ENCODE measurements around the gene LYRM7. TPM values are rescaled to one million over a fixed set of nuclear protein-coding genes. Genes with fewer than 3 reads are reported as not detected.

The LYRM7 gene
- total and polyA plus RNA-seq, 7 donors = 11.3 to 31.0 (median 24.2) TPM

- H3K27me3 ChIP-seq (ENCODE audit: insufficient read depth in 3 of 3, low read length in 2 of 3) = no peaks in the 10 kb centered on the region
- intact Hi-C loops (cut with DNase I) = no loop called here
- H3K4me3 ChIP-seq = no peak overlapping the region
- ATAC-seq (no peak), DNase-seq (no peak)
- no peaks in the 10 kb centered on the region for H3K9me3 ChIP-seq
- H3K4me1 ChIP-seq = no peaks in the 10 kb centered on the region
- peaks cover 9 to 46% of the 10 kb centered on the region in 2 donors for H3K36me3 ChIP-seq (ENCODE audit: insufficient read depth in 1 of 2, low read depth in 1 of 2)
- TF ChIP-seq CTCF (IDR thresholded peaks at IDR 0.05) = no peak
- WGBS, 3 donors = 93 to 94% (median 93%) methylated on average over 2 of the region's 2 CpGs
- H3K27ac ChIP-seq = no peak overlapping the region
Observed at GRCh38 chr5:131156385-131156784, 14.4 kb upstream of the LYRM7 start.

- WGBS, 3 donors = 98 to 99% (median 98%) methylated on average over 5 of the region's 5 CpGs
- peaks cover 9 to 52% of the 10 kb centered on the region in 2 donors for H3K36me3 ChIP-seq (ENCODE audit: insufficient read depth in 1 of 2, low read depth in 1 of 2)
Observed at GRCh38 chr5:131156957-131157356, 13.8 kb upstream of the LYRM7 start.

GRCh38 chr5:131160134-131160533 lies 10.6 kb upstream of the LYRM7 start:
- H3K27ac ChIP-seq = no peak overlapping the region
- no peak for ATAC-seq
- DNase-seq = no peak
- H3K27me3 ChIP-seq (ENCODE audit: insufficient read depth in 3 of 3, low read length in 2 of 3) = no peaks in the 10 kb centered on the region
- no peak for TF ChIP-seq CTCF (IDR thresholded peaks at IDR 0.05)
- H3K36me3 ChIP-seq (ENCODE audit: insufficient read depth in 1 of 2, low read depth in 1 of 2) = peaks cover 9 to 64% of the 10 kb centered on the region in 2 donors
- no peaks in the 10 kb centered on the region for H3K9me3 ChIP-seq
- H3K4me3 ChIP-seq = no peak overlapping the region
- peaks cover 13% of the 10 kb centered on the region for H3K4me1 ChIP-seq
- WGBS, 3 donors = 92 to 98% (median 97%) methylated on average over 2 of the region's 2 CpGs
- intact Hi-C loops (cut with DNase I) = loop anchor here (5.0 to 10.0 kb wide), 2 partner anchors 255 to 257 kb away; no protein-coding TSS in a partner anchor

More at GRCh38 chr5:131156957-131157356, 13.8 kb upstream of the LYRM7 start:
- Histone ChIP-seq H3K4me3 (no peak overlapping the region), H3K27me3 (ENCODE audit: insufficient read depth in 3 of 3, low read length in 2 of 3) (no peaks in the 10 kb centered on the region), H3K4me1 (no peaks in the 10 kb centered on the region), H3K9me3 (no peaks in the 10 kb centered on the region), H3K27ac (no peak overlapping the region)
- no peak for ATAC-seq
- intact Hi-C loops (cut with DNase I) = no loop called here
- no peak for TF ChIP-seq CTCF (IDR thresholded peaks at IDR 0.05)
- no peak for DNase-seq

- peaks cover 13% of the 10 kb centered on the region for H3K4me1 ChIP-seq
- ATAC-seq (peak in 1 of 4 donors; percentile 24), DNase-seq (no peak)
- no peaks in the 10 kb centered on the region for H3K9me3 ChIP-seq
- peaks cover 9 to 47% of the 10 kb centered on the region in 2 donors for H3K36me3 ChIP-seq (ENCODE audit: insufficient read depth in 1 of 2, low read depth in 1 of 2)
- intact Hi-C loops (cut with DNase I) = loop anchor here (5.0 to 10.0 kb wide), 2 partner anchors 251 to 254 kb away; no protein-coding TSS in a partner anchor
- H3K4me3 ChIP-seq = peak overlapping the region; percentile 85
- peak overlapping the region; percentile 97 for H3K27ac ChIP-seq
- no peaks in the 10 kb centered on the region for H3K27me3 ChIP-seq (ENCODE audit: insufficient read depth in 3 of 3, low read length in 2 of 3)
- WGBS, 3 donors = 35 to 41% (median 35%) methylated on average over 9 of the region's 9 CpGs
- TF ChIP-seq CTCF (IDR thresholded peaks at IDR 0.05) = no peak
Observed at GRCh38 chr5:131163276-131164119, 7.2 kb upstream of the LYRM7 start.

Measured in psoas muscle (tissue), 8 donors.